Gastrocnemius medialis (tissue), 4 donors: ENCODE data around the gene ACYP1.
A peak's percentile ranks its signal among the peaks of the same experiment; 100 is the strongest.

Source experiments
- POLR2A ChIP-seq, 2 donors: fragments of 450-650 bp; IDR thresholded peaks; one replicate each; pipeline ENCODE4 v1.6.1; 2017; ENCODE audit warnings: antibody characterized with exemption in 2 of 2, mild to moderate bottlenecking in 2 of 2, moderate library complexity in 2 of 2
- TF ChIP-seq, protein P1 (sequence below), 5 experiments: fragments of 450-650 bp in 3 of 5; fragments of 200-600 bp in 2 of 5; sonication (generic) in 2 of 5; IDR thresholded peaks in 4 of 5; conservative IDR thresholded peaks in 1 of 5; 1 replicate in 4 of 5; 2 replicates in 1 of 5; pipeline ENCODE4 v1.5.1; 2016 to 2019; ENCODE audit warnings: antibody characterized with exemption in 5 of 5, mild to moderate bottlenecking in 3 of 5, moderate library complexity in 3 of 5

DNA sequence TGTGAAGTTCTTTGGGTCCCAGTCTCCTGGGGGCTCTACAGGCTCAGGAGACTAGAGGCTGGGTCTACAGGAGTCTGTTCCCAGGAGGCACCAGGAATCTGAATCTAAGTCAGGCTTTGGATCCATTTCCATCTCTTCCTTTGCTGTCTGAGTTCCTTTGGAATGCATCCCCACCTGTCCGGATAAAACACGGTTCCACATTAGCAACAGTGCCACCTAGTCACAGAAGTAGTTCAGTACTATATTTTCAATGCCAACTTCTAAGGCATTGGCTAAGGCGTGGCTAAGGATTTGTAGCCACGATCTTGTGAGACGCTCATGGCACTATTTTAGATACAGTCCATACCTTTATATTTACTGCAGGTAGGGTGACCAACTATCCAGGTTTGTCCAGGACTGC lies 20.7 kb upstream of the ACYP1 start:
- TF ChIP-seq, protein P1, sequence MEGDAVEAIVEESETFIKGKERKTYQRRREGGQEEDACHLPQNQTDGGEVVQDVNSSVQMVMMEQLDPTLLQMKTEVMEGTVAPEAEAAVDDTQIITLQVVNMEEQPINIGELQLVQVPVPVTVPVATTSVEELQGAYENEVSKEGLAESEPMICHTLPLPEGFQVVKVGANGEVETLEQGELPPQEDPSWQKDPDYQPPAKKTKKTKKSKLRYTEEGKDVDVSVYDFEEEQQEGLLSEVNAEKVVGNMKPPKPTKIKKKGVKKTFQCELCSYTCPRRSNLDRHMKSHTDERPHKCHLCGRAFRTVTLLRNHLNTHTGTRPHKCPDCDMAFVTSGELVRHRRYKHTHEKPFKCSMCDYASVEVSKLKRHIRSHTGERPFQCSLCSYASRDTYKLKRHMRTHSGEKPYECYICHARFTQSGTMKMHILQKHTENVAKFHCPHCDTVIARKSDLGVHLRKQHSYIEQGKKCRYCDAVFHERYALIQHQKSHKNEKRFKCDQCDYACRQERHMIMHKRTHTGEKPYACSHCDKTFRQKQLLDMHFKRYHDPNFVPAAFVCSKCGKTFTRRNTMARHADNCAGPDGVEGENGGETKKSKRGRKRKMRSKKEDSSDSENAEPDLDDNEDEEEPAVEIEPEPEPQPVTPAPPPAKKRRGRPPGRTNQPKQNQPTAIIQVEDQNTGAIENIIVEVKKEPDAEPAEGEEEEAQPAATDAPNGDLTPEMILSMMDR (IDR thresholded peaks at IDR 0.05 in 4 of 5, conservative IDR thresholded peaks at IDR 0.05 in 1 of 5): peak in 3 of 5 experiments; percentile 11 to 31 (median 19)
- TF ChIP-seq POLR2A (IDR thresholded peaks at IDR 0.05): no peak
